Activated CD8-positive, alpha-beta memory T cell treated with anti-CD3 and anti-CD28 coated beads, Interleukin-2, amount 50 U/mL, for 24 hours (primary cell): Measurements from ENCODE around the gene BMP5.

Experiments used
- DNase-seq: peaks from one replicate; pipeline ENCODE4 v3.0.0-alpha.2; 2020; ENCODE audit errors: extremely low read depth

BMP5 gene

GRCh38 chr6:55713436-55713835, 162.0 kb downstream of the BMP5 start:
- no peak for DNase-seq

- DNase-seq: no peak
Measured at GRCh38 chr6:55708711-55709110, 166.7 kb downstream of the BMP5 start.

GRCh38 chr6:55705451-55706440, 169.6 kb downstream of the BMP5 start:
- no peak for DNase-seq

- DNase-seq: no peak
Measured at GRCh38 chr6:55704421-55704820, 171.0 kb downstream of the BMP5 start.
